GM12878 (cell line): ENCODE results near the gene ITGB8. TPM values are rescaled to one million over a fixed set of nuclear protein-coding genes. Genes with fewer than 3 reads are reported as not detected.

Experiments used
- ATAC-seq: fragments of 200-7000 bp; cut with Tn5 transposase; 3 replicates; pipeline ENCODE4 v1.9.1; 2020; ENCODE audit warnings: mild to moderate bottlenecking, moderate library complexity
- Bru-seq: library from RNA; stranded (reverse); fragments of 400-500 nt; gene quantifications from one replicate; lab custom pipeline; 2021; lab: Mats Ljungman, UMichigan
- BruChase-seq, 2 experiments: library from RNA; stranded (reverse); fragments of 400-500 nt; gene quantifications; one replicate each; lab custom pipeline; 2021; lab: Mats Ljungman, UMichigan
- BruUV-seq: library from RNA; stranded (reverse); fragments of 400-500 nt; replicated peaks from 2 replicates; lab custom pipeline; 2021; lab: Mats Ljungman, UMichigan
- CTCF ChIA-PET: fragments of 300-600 bp; sonication (Branson Sonifier 250); formaldehyde crosslinking; extraction: SDS; loops from one replicate; lab custom pipeline; 2021; ENCODE audit warnings: inconsistent platforms; lab: Yijun Ruan, JAX
- POLR2A ChIA-PET: fragments of 350-600 bp; formaldehyde crosslinking; extraction: SDS; loops from one replicate; lab custom pipeline; 2021; ENCODE audit warnings: inconsistent platforms; lab: Charles Lee
- RAD21 ChIA-PET: fragments of 300-600 bp; sonication (Branson Sonifier 250); formaldehyde crosslinking; loops from one replicate; lab custom pipeline; 2023; ENCODE audit warnings: antibody characterized with exemption; ENCODE audit not compliant: unreplicated experiment; lab: Charles Lee
- SMC1A ChIA-PET: fragments of 300-600 bp; sonication (Branson Sonifier 250); formaldehyde crosslinking; loops from one replicate; lab custom pipeline; 2023; ENCODE audit not compliant: unreplicated experiment, uncharacterized antibody; lab: Charles Lee
- DNase-seq: peaks from one replicate; pipeline ENCODE4 v3.0.0-alpha.2; 2011; ENCODE audit warnings: low read depth, low spot score
- FAIRE-seq: peaks from 3 replicates; lab custom pipeline; 2011; peaks lifted over from hg19 to GRCh38; lab: Jason Lieb, UNC
- H2AFZ ChIP-seq: 2 replicates; pipeline ENCODE4 v1.6.0; 2011; ENCODE audit warnings: low read depth, low read length, control low read depth; ENCODE audit not compliant: control insufficient read depth
- H3K27ac ChIP-seq: 2 replicates; pipeline ENCODE4 v1.5.1; 2011; ENCODE audit warnings: control low read depth; ENCODE audit not compliant: control insufficient read depth, insufficient read depth
- H3K27me3 ChIP-seq, 2 experiments: replicated peaks in 1 of 2; 2 replicates each; pipeline versions ENCODE4 v1.6.0 to v1.6.1; 2011; ENCODE audit warnings: low read length in 1 of 2; ENCODE audit not compliant: control insufficient read depth in 2 of 2, insufficient read depth in 2 of 2
- H3K36me3 ChIP-seq, 2 experiments: 2 replicates each; pipeline ENCODE4 v1.5.1; 2011; ENCODE audit warnings: low read length in 1 of 2; ENCODE audit not compliant: control insufficient read depth in 2 of 2, insufficient read depth in 2 of 2
- H3K4me1 ChIP-seq: 2 replicates; pipeline ENCODE4 v1.6.1; 2011; ENCODE audit warnings: mild to moderate bottlenecking, low read length, moderate library complexity, mixed read lengths; ENCODE audit not compliant: control insufficient read depth, insufficient read depth
- H3K4me2 ChIP-seq: 2 replicates; pipeline ENCODE4 v1.6.0; 2011; ENCODE audit warnings: control low read depth; ENCODE audit not compliant: control insufficient read depth, insufficient read depth
- H3K4me3 ChIP-seq: fragments of 200-600 bp; sonication (generic); 2 replicates; pipeline ENCODE4 v1.5.1; 2016
- H3K79me2 ChIP-seq: 2 replicates; pipeline ENCODE4 v1.6.0; 2011; ENCODE audit warnings: low read length; ENCODE audit not compliant: control insufficient read depth, insufficient read depth
- H3K9ac ChIP-seq: 2 replicates; pipeline ENCODE4 v1.8.0; 2011; ENCODE audit warnings: low read length, control low read depth, mixed read lengths; ENCODE audit not compliant: control insufficient read depth, insufficient read depth
- H3K9me3 ChIP-seq: replicated peaks from 3 replicates; pipeline ENCODE4 v1.5.1; 2011; ENCODE audit warnings: mild to moderate bottlenecking, low read length; ENCODE audit not compliant: control insufficient read depth, insufficient read depth
- H4K20me1 ChIP-seq: 2 replicates; pipeline ENCODE4 v1.6.0; 2011; ENCODE audit not compliant: control insufficient read depth, insufficient read depth
- ATF7 ChIP-seq: fragments of 450-650 bp; IDR thresholded peaks from 2 replicates; pipeline ENCODE4 v1.6.1; 2016; ENCODE audit warnings: low read depth, mild to moderate bottlenecking
- BCL11A ChIP-seq: IDR thresholded peaks from 2 replicates; pipeline ENCODE4 v1.6.1; 2011; ENCODE audit warnings: low read depth, low read length
- CREB1 ChIP-seq: IDR thresholded peaks from 2 replicates; pipeline ENCODE4 v1.6.1; 2012; ENCODE audit warnings: low read depth, mild to moderate bottlenecking, inconsistent platforms
- FOXM1 ChIP-seq: IDR thresholded peaks from 2 replicates; pipeline ENCODE4 v1.6.1; 2012; ENCODE audit warnings: low read depth, mild to moderate bottlenecking, inconsistent platforms, low read length, moderate library complexity
- MEF2A ChIP-seq: IDR thresholded peaks from 2 replicates; pipeline ENCODE4 v1.6.1; 2011; ENCODE audit warnings: low read depth, mild to moderate bottlenecking, low read length, moderate library complexity; ENCODE audit not compliant: insufficient read depth
- NR2C2 ChIP-seq: IDR thresholded peaks from 2 replicates; pipeline ENCODE4 v1.6.1; 2011; ENCODE audit warnings: borderline replicate concordance, low read depth; ENCODE audit not compliant: control insufficient read depth, insufficient read length
- NRF1 ChIP-seq: conservative IDR thresholded peaks from 2 replicates; pipeline ENCODE4 v1.6.1; 2011; ENCODE audit warnings: mild to moderate bottlenecking, low read depth, low read length, improper control_type of control experiment
- ZBTB33 ChIP-seq: fragments of 450-650 bp; IDR thresholded peaks from 2 replicates; pipeline ENCODE4 v1.6.1; 2017; ENCODE audit warnings: mild to moderate bottlenecking
- WGBS: methylation state at CpG from one replicate; pipeline ENCODE4 v1.1.6; 2016; ENCODE audit warnings: low lambda C conversion rate; ENCODE audit not compliant: insufficient replicate concordance, insufficient coverage; ENCODE audit errors: missing lambda C conversion rate; 5-methylcytosine and 5-hydroxymethylcytosine counted together
- in situ Hi-C: fragments of 300-500 bp; cut with MboI; formaldehyde crosslinking; loops from 9 replicates; pipeline ENCODE4 v1.14.3; 2018; ENCODE audit warnings: mixed read lengths
- intact Hi-C: fragments of 100-400 bp; cut with micrococcal nuclease; formaldehyde crosslinking; loops from one replicate; pipeline ENCODE4 v1.14.2; 2022; ENCODE audit not compliant: unreplicated experiment
- long read RNA-seq, 2 experiments: library from polyadenylated mRNA; unstranded; transcript quantifications; one replicate each; pipeline ENCODE4 v2.0.0, GENCODE V29; 2019 to 2020
- polyA minus RNA-seq, 3 experiments: library from RNA; depleted of rRNA, polyadenylated mRNA; stranded (reverse); fragments of >200 nt; gene quantifications; 2 replicates each; pipeline ENCODE4 v1.2.3, GENCODE V29; 2011
- polyA plus RNA-seq, 11 experiments: library from polyadenylated mRNA; depleted of rRNA in 4 of 11; unstranded in 6 of 11; stranded (reverse) in 5 of 11; fragments of >200 nt; fragmentation: Nextera tagmentation in 4 of 11; fragmentation: Illumina TruSeq in 1 of 11; extraction: Ambion mirVana in 4 of 11; extraction: Trizol in 1 of 11; gene quantifications; 1 replicate in 1 of 11; 2 replicates in 10 of 11; pipeline versions ENCODE4 v1.2.1 to v1.2.3, GENCODE V29; 2011 to 2016; ENCODE audit warnings: inconsistent platforms in 2 of 11, missing spikeins in 2 of 11, low read depth in 1 of 11
- total RNA-seq, 4 experiments: library from RNA; depleted of rRNA in 3 of 4; stranded (reverse); fragments of >200 nt in 3 of 4; fragmentation: Illumina TruSeq in 1 of 4; extraction: Trizol in 1 of 4; gene quantifications; 2 replicates each; pipeline versions ENCODE4 v1.2.1 to v1.2.3, GENCODE V29; 2013 to 2021
- TF ChIP-seq, protein P1 (sequence below): IDR thresholded peaks from 2 replicates; pipeline ENCODE4 v1.6.1; 2012; ENCODE audit warnings: mild to moderate bottlenecking, low read depth, low read length
- TF ChIP-seq, protein P2 (sequence below): fragments of 450-650 bp; IDR thresholded peaks from 2 replicates; pipeline ENCODE4 v1.6.1; 2017; ENCODE audit warnings: low read depth, mild to moderate bottlenecking, moderate library complexity

Gene ITGB8
- 157 and 162 TPM in 2 replicates for total RNA-seq (2013; cell fraction: nucleolus; rRNA removed)
- 3.1 and 3.9 TPM in 2 replicates for total RNA-seq (2014; rRNA removed)
- 3.0 TPM in 2 replicates for total RNA-seq (2014; rRNA removed; fragmentation: Illumina TruSeq; extraction: Trizol)
- total RNA-seq (2021): 3.0 and 3.2 TPM in 2 replicates
- 0.29 TPM for polyA plus RNA-seq (2011; ENCODE audit: low read depth)
- 26.2 and 45.6 TPM in 2 replicates for polyA plus RNA-seq (2011; rRNA removed)
- 10.0 and 11.0 TPM in 2 replicates for polyA plus RNA-seq (2011; cell fraction: cytosol; rRNA removed)
- polyA plus RNA-seq (2011; cell fraction: nucleus; rRNA removed): 59.4 and 69.9 TPM in 2 replicates
- polyA plus RNA-seq (2012): 0.55 and 0.60 TPM in 2 replicates
- 1.6 and 2.2 TPM in 2 replicates for polyA plus RNA-seq (2014; fragmentation: Illumina TruSeq; extraction: Trizol)
- polyA plus RNA-seq (2014; fragmentation: Nextera tagmentation; extraction: Ambion mirVana): under 1 TPM; 0.37 to 0.40 TPM
- 1.4 TPM in 2 replicates for polyA plus RNA-seq (2014; rRNA removed)
- polyA plus RNA-seq (2016; fragmentation: Nextera tagmentation; extraction: Ambion mirVana): 1 to 10 TPM in 1 of 2 experiments, under 1 TPM in 1; 0.95 to 1.4 TPM
- polyA minus RNA-seq (2011; rRNA and poly(A)+ RNA removed): 119 and 122 TPM in 2 replicates
- 24.3 and 26.2 TPM in 2 replicates for polyA minus RNA-seq (2011; cell fraction: cytosol; rRNA and poly(A)+ RNA removed)
- 168 and 290 TPM in 2 replicates for polyA minus RNA-seq (2011; cell fraction: nucleus; rRNA and poly(A)+ RNA removed)
- Bru-seq, nascent RNA: percentile 86 among the genes with signal in this experiment
- percentile 81 among the genes with signal in this experiment for BruChase-seq, experiment 1, labeled RNA remaining after a 6-hour chase
- BruChase-seq, experiment 2, labeled RNA remaining after a 2-hour chase: percentile 84 among the genes with signal in this experiment
- long read RNA-seq, experiment 1, partial matches to known transcripts: 0 of 2 reads
- long read RNA-seq, experiment 1, other reads (novel, unspliced or antisense): 2 of 2 reads
- long read RNA-seq, experiment 2, partial matches to known transcripts: 9 of 20 reads
- long read RNA-seq, experiment 2, other reads (novel, unspliced or antisense): 10 of 20 reads

DNA sequence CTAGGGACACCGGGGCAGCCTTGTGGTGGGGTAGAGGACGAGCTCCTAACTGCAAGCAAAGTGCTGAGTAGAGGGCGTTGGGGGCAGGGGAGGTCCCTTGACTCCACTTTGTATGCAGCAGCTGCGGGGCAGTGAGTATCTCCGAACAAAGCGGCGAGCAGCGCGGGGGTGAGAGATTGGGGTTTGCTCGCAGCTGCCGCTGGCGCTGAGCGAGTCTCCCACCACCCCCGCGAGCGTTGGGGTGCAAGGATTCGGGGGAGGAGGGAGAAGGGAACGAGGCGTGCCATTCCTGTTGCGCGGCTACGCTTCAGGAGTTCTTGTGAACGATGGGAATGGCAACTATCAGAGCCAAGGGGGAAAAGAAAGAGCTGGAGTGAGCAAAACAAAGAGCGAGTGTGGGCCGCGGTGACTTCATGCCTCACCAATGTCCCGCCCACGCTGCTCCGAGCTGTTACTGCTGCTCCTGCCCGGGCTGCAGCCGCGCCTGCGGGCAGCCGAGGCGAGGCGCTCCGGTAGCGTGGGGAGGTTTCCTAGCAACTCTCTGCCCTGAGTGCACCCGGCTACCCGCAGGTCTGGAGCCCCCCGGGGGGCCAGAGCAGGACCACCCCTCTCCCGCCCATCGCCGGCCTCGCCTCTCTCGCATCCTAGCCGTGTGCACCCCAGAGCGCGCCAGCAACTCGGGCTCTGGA, at the start of gene ITGB8:
Gene ITGB8, plus strand, starts transcription at position 662 of the 689 bp plus-strand sequence. CDS start 907 bp downstream, outside the sequence.
- FAIRE-seq (peak; percentile 79), DNase-seq (no peak), ATAC-seq (peak; percentile 70)
- CTCF ChIA-PET: interaction anchor here (0.9 to 3.1 kb wide), 12 partner anchors 12 to 576 kb away, joined by 3 to 17 read pairs (median 5); partner anchors contain the start of gene MACC1
- Histone ChIP-seq H3K4me2 (peak within 1 kb of the TSS; percentile 100), H3K27me3 (no peaks in the 10 kb centered on the region; a peak in 1 of 4 replicates), H4K20me1 (no peaks in the 10 kb centered on the region), H3K36me3 (no peaks in the 10 kb centered on the region), H3K79me2 (peaks cover 7% of the 10 kb centered on the region), H3K27ac (peak within 1 kb of the TSS; percentile 87), H2AFZ (peak within 1 kb of the TSS; percentile 91), H3K4me1 (peaks cover 19% of the 10 kb centered on the region), H3K9me3 (no peaks in the 10 kb centered on the region), H3K4me3 (peak within 1 kb of the TSS; percentile 83), H3K9ac (peak within 1 kb of the TSS; percentile 83)
- WGBS: under 1% methylated on average over 46 of the region's 50 CpGs
- POLR2A ChIA-PET: interaction anchor here (0.7 to 2.9 kb wide), 14 partner anchors 11 to 271 kb away, joined by 3 to 25 read pairs (median 4); no protein-coding TSS in a partner anchor
- RAD21 ChIA-PET: interaction anchor here (0.7 to 3.0 kb wide), 25 partner anchors 14 to 582 kb away, joined by 3 to 24 read pairs (median 5); partner anchors contain the start of gene MACC1
- SMC1A ChIA-PET: interaction anchor here (0.6 to 4.8 kb wide), 20 partner anchors 18 to 135 kb away, joined by 3 to 38 read pairs (median 5); partner anchors contain the start of gene MACC1
- BruUV-seq: no TSS peak
- in situ Hi-C loops (no loop called here), intact Hi-C loops (loop anchor here (1.0 to 5.0 kb wide), 2 partner anchors 46 to 107 kb away; no protein-coding TSS in a partner anchor)
- TF ChIP-seq, protein P1, sequence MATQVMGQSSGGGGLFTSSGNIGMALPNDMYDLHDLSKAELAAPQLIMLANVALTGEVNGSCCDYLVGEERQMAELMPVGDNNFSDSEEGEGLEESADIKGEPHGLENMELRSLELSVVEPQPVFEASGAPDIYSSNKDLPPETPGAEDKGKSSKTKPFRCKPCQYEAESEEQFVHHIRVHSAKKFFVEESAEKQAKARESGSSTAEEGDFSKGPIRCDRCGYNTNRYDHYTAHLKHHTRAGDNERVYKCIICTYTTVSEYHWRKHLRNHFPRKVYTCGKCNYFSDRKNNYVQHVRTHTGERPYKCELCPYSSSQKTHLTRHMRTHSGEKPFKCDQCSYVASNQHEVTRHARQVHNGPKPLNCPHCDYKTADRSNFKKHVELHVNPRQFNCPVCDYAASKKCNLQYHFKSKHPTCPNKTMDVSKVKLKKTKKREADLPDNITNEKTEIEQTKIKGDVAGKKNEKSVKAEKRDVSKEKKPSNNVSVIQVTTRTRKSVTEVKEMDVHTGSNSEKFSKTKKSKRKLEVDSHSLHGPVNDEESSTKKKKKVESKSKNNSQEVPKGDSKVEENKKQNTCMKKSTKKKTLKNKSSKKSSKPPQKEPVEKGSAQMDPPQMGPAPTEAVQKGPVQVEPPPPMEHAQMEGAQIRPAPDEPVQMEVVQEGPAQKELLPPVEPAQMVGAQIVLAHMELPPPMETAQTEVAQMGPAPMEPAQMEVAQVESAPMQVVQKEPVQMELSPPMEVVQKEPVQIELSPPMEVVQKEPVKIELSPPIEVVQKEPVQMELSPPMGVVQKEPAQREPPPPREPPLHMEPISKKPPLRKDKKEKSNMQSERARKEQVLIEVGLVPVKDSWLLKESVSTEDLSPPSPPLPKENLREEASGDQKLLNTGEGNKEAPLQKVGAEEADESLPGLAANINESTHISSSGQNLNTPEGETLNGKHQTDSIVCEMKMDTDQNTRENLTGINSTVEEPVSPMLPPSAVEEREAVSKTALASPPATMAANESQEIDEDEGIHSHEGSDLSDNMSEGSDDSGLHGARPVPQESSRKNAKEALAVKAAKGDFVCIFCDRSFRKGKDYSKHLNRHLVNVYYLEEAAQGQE: no peak
- TF ChIP-seq, protein P2, sequence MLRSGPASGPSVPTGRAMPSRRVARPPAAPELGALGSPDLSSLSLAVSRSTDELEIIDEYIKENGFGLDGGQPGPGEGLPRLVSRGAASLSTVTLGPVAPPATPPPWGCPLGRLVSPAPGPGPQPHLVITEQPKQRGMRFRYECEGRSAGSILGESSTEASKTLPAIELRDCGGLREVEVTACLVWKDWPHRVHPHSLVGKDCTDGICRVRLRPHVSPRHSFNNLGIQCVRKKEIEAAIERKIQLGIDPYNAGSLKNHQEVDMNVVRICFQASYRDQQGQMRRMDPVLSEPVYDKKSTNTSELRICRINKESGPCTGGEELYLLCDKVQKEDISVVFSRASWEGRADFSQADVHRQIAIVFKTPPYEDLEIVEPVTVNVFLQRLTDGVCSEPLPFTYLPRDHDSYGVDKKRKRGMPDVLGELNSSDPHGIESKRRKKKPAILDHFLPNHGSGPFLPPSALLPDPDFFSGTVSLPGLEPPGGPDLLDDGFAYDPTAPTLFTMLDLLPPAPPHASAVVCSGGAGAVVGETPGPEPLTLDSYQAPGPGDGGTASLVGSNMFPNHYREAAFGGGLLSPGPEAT: peak; percentile 72; the same call in 1 of the 2 replicates
- TF ChIP-seq ATF7: peak; percentile 89
- TF ChIP-seq ZBTB33: no peak
- TF ChIP-seq FOXM1: no peak
- TF ChIP-seq NRF1: no peak
- no peak for TF ChIP-seq NR2C2
- 0 out of 2 replicates have a peak, but pooled peaks have one; percentile 16 for TF ChIP-seq MEF2A
- TF ChIP-seq BCL11A: 0 out of 2 replicates have a peak, but pooled peaks have one; percentile 17
- TF ChIP-seq CREB1: 0 out of 2 replicates have a peak, but pooled peaks have one; percentile 19
